Heart right ventricle (tissue), 16 donors: ENCODE data around the gene BNIP1. TPM values are rescaled to one million over a fixed set of nuclear protein-coding genes. Genes with fewer than 3 reads are reported as not detected.

Experiments used
- ATAC-seq, 8 donors: fragments of 200-7000 bp; cut with Tn5 transposase; one replicate each; pipeline ENCODE4 v1.9.1; 2020; ENCODE audit warnings: mild to moderate bottlenecking in 8 of 8, moderate library complexity in 8 of 8, moderate number of reproducible peaks in 1 of 8
- DNase-seq, 2 donors: peaks; one replicate each; pipeline ENCODE4 v3.0.0-alpha.2; 2020
- H3K27ac ChIP-seq, 10 donors: fragments of 200-600 bp; sonication (generic) in 2 of 10; one replicate each; pipeline versions ENCODE4 v1.5.0 to v1.8.0; 2020 to 2022; ENCODE audit warnings: mild to moderate bottlenecking in 3 of 10
- H3K27me3 ChIP-seq, 7 donors: fragments of 200-600 bp; one replicate each; pipeline ENCODE4 v1.8.0; 2021 to 2022; ENCODE audit warnings: mild to moderate bottlenecking in 2 of 7
- H3K36me3 ChIP-seq, 9 donors: fragments of 200-600 bp; sonication (generic) in 1 of 9; one replicate each; pipeline versions ENCODE4 v1.5.0 to v1.8.0; 2020 to 2022; ENCODE audit warnings: mild to moderate bottlenecking in 2 of 9
- H3K4me1 ChIP-seq, 9 donors: fragments of 200-600 bp; sonication (generic) in 1 of 9; one replicate each; pipeline versions ENCODE4 v1.5.0 to v1.8.0; 2020 to 2022; ENCODE audit warnings: mild to moderate bottlenecking in 4 of 9
- H3K4me3 ChIP-seq, 10 donors: fragments of 200-600 bp; sonication (generic) in 2 of 10; one replicate each; pipeline versions ENCODE4 v1.5.0 to v1.8.0; 2020 to 2022; ENCODE audit warnings: mild to moderate bottlenecking in 7 of 10, moderate library complexity in 2 of 10
- H3K9me3 ChIP-seq, 11 donors: fragments of 200-600 bp in 10 of 11; sonication (generic) in 2 of 11; one replicate each; pipeline versions ENCODE4 v1.5.0 to v1.8.0; 2013 to 2022; ENCODE audit warnings: mild to moderate bottlenecking in 2 of 11, control low read depth in 1 of 11, moderate library complexity in 1 of 11
- WGBS, 2 donors: extraction: QIAGEN DNeasy Blood & Tissue Kit; methylation state at CpG; one replicate each; pipeline ENCODE4 v1.1.7; 2013; ENCODE audit warnings: inconsistent platforms in 1 of 2; 5-methylcytosine and 5-hydroxymethylcytosine counted together
- intact Hi-C, 10 donors: fragments of 100-400 bp; cut with DNase I; formaldehyde crosslinking; loops; one replicate each; pipeline versions ENCODE4 v1.11.1 to v1.14.2; 2022
- polyA plus RNA-seq, 2 donors: library from polyadenylated mRNA; stranded (reverse); fragments of 200-250 nt; gene quantifications; one replicate each; pipeline ENCODE4 v1.2.3, GENCODE V29; 2013
- total RNA-seq, 10 donors: library from RNA; stranded (reverse); fragmentation: NEBNext Ultra II Directional in 3 of 10; extraction: Animal tissue kit (Norgen Biotek cat#: 25700) in 3 of 10; gene quantifications; one replicate each; pipeline versions ENCODE4 v1.2.1 to v1.2.4, GENCODE V29; 2021 to 2023
- TF ChIP-seq, protein P1 (sequence below), 9 donors: fragments of 200-600 bp; sonication (generic) in 2 of 9; IDR thresholded peaks; one replicate each; pipeline versions ENCODE4 v1.5.0 to v1.8.0; 2021 to 2022; ENCODE audit warnings: antibody characterized with exemption in 9 of 9, mild to moderate bottlenecking in 5 of 9, moderate library complexity in 1 of 9
- donor health status: Arrhythmogenic right ventricular cardiomyopathy.
- donor health status: ischemic (EF 13 %, LVEDD 7.1; RV severe dilation, severe dysfunction).
- donor health status: healthy with polysubstance abuse.
- donor health status: DM: no; HTN: yes; CAD: no.
- donor health status: DM: no; HTN: no; CAD: no.
- donor health status: ischemic (EF 25% LVEDD 6.9; RV normal size, moderate dysfunction).
- donor health status: ischemic (EF 25% LVEDD 5.7; RV mildly dilated, moderate dysfunction).
- donor health status: healthy.
- donor health status: DM: yes; HTN: yes; CAD: no.
- donor health status: Ischemic cardiomyopathy.
- donor health status: ischemic (EF 35%, LVEDD 5.7; RV mildly dilated, moderate dysfunction).
- donor health status: nonischemic (EF 11% LVEDD 7.7; RV severe dilation, severe dysfunction).
- donor health status: DM: yes; HTN: yes; CAD: no.
- donor health status: PGD.
- donor health status: ischemic (EF 29% LVEDD 5.4; RV normal size, mild dysfunction).
- donor health status: nonischemic (EF 23%, LVEDD 6.1; RV moderate dilation, normal function).

BNIP1 gene
- total and polyA plus RNA-seq, 12 donors: 8.5 to 15.9 (median 10.4) TPM

DNA sequence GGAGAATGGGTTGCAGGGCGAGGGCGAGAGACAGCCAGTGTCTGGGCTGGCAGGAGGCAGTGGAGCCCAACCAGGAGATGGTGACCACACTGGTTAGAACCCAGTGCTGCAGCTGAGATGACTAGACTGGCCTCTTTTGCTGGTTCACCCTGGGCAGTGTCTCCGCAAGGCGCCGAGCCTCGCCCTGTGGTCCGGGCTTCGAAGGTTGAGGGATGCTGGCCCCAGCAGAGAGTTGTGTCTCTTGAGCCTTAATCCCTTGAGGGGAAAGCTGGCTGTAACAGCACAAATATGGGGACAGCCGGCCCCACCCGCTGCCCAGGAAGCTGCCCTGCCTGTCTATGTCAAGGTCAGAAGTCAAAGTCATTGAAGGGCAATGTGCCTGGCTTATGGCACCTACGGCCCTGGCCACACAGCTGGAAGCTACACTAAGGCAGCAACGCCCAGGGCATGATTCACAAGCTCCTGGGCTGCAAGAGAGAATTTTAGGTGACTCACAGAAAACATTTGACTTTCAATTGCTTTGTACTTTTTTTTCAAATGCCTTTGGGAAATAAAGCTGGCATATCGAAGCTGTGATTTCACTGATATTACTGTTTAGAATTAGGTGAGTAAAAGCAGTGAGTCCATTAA, 57.4 kb downstream of the BNIP1 start:
- H3K27me3 ChIP-seq: peaks cover 0 to 26% (median 15%) of the 10 kb centered on the region in 7 donors
- no peak overlapping the region for H3K4me3 ChIP-seq
- no peak for ATAC-seq
- no peak overlapping the region for H3K27ac ChIP-seq
- TF ChIP-seq, protein P1, sequence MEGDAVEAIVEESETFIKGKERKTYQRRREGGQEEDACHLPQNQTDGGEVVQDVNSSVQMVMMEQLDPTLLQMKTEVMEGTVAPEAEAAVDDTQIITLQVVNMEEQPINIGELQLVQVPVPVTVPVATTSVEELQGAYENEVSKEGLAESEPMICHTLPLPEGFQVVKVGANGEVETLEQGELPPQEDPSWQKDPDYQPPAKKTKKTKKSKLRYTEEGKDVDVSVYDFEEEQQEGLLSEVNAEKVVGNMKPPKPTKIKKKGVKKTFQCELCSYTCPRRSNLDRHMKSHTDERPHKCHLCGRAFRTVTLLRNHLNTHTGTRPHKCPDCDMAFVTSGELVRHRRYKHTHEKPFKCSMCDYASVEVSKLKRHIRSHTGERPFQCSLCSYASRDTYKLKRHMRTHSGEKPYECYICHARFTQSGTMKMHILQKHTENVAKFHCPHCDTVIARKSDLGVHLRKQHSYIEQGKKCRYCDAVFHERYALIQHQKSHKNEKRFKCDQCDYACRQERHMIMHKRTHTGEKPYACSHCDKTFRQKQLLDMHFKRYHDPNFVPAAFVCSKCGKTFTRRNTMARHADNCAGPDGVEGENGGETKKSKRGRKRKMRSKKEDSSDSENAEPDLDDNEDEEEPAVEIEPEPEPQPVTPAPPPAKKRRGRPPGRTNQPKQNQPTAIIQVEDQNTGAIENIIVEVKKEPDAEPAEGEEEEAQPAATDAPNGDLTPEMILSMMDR (IDR thresholded peaks at IDR 0.05): no peak
- DNase-seq: no peak
- H3K9me3 ChIP-seq: peaks cover 0 to 17% (median 7%) of the 10 kb centered on the region in 11 donors
- intact Hi-C loops: loop anchor here in 2 of 10 donors (5.0 to 10.0 kb wide), 3 partner anchors 34 to 224 kb away; partner anchors contain the start of gene ATP6V0E1 (in 1 of the 2)
- peaks cover 0 to 9% (median 0%) of the 10 kb centered on the region in 9 donors for H3K4me1 ChIP-seq
- H3K36me3 ChIP-seq: no peaks in the 10 kb centered on the region
- WGBS, 2 donors: 82 to 84% methylated on average over 13 of the region's 13 CpGs

DNA sequence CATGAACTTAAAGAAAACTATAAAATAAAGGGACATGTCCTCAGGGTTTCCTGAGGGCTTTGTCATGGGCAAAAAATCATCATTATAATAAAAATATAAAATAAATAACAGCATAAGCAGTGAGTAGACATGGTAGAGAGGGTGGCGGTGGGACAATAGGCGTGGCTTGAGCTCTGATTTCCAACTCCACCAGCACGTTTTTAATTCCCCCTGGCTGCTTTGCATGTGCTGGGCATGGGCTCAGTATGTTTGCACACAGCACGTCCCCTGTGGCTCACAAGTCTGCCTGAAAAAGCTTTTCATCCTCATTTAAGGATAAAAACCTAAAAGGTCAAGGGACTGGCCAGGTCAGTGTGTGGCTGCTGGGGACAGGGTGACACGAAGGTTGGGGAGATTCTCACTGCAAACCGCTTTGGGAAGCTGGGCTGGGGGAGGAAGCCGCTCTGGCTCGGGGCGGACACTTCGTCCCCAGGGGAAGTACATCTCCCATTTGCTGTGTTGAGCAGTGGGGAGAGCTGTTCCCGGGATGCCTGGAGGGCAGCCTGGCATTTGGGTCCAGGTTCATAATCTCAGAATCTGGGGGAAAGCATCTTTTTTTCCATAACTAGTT, 58.0 kb downstream of the BNIP1 start:
- no peak for DNase-seq
- peaks cover 0 to 9% (median 0%) of the 10 kb centered on the region in 9 donors for H3K4me1 ChIP-seq
- peaks cover 0 to 17% (median 7%) of the 10 kb centered on the region in 11 donors for H3K9me3 ChIP-seq
- H3K27me3 ChIP-seq: peaks cover 0 to 27% (median 15%) of the 10 kb centered on the region in 7 donors
- no peak overlapping the region for H3K27ac ChIP-seq
- ATAC-seq: no peak
- no peak overlapping the region for H3K4me3 ChIP-seq
- no peaks in the 10 kb centered on the region for H3K36me3 ChIP-seq
- intact Hi-C loops: loop anchor here in 2 of 10 donors (5.0 to 10.0 kb wide), 3 partner anchors 35 to 225 kb away; partner anchors contain the start of gene ATP6V0E1 (in 1 of the 2)
- 35 to 51% methylated on average over 11 of the region's 11 CpGs for WGBS, 2 donors
- TF ChIP-seq, protein P1 (IDR thresholded peaks at IDR 0.05): no peak

DNA sequence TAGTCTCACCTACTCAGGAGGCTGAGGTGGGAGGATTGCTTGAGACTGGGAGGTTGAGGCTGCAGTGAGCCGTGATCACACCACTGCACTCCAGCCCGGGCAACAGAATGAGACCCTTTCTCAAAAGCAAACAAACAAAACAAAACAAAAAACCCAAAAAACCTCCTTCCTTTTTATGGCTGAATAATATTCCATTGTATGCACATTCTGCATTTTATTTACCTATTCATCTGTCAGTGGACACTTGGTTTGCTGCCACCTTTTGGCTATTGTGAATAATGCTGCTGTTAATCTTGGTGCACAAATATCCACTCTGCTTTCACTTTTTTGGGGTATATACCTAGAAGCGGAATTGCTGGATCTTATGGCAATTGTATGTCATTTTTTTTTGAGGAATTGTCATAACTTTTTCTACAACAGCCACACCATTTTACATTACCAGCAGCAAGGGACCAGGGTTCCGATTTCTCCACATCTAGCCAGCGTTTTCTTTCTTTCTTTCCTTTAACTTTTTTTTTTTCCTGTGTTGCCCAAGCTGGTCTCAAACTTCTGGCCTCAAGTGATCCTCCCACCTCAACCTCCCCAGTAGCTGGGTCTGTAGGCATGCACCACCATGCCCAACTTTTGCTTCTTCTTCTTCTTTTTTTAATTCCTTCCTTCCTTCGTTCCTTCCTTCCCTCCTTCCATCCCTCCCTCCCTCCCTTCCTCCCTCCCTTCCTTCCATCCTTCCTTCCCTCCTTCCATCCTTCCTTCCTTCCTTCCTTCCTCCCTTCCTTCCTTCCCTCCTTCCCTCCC, 60.1 kb downstream of the BNIP1 start:
- Histone ChIP-seq H3K27me3 (peaks cover 0 to 27% (median 15%) of the 10 kb centered on the region in 7 donors), H3K36me3 (no peaks in the 10 kb centered on the region), H3K4me3 (no peak overlapping the region), H3K27ac (no peak overlapping the region), H3K9me3 (peaks cover 0 to 14% (median 6%) of the 10 kb centered on the region in 11 donors), H3K4me1 (no peaks in the 10 kb centered on the region)
- intact Hi-C loops: loop anchor here in 2 of 10 donors (5.0 to 10.0 kb wide), 3 partner anchors 37 to 227 kb away; partner anchors contain the start of gene ATP6V0E1 (in 1 of the 2)
- TF ChIP-seq, protein P1 (IDR thresholded peaks at IDR 0.05): peak; percentile 9 to 66 (median 48)
- no peak for DNase-seq
- no peak for ATAC-seq
- WGBS, 2 donors: 91 to 93% methylated on average over 6 of the region's 6 CpGs

DNA sequence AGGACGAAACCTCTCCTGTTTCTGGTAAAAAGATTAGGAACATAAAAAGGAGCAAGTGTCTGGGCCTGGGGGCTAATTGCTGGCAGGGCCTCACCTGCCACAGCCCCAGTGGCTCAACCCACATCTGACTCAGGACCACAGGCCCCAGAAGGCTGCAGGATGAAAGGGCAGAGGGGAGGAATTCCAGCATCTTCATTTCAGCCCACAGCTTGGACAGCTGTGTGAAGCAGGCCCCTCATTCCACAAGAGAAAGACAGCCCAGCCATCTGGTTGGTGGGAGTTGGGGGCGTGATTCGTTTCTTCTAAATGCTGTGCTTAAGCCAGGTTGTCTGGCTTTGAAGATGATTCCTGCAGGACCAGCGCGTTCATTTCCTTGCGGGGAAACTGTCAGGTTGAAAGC, 61.6 kb downstream of the BNIP1 start:
- DNase-seq (no peak), ATAC-seq (no peak)
- Histone ChIP-seq H3K9me3 (no peaks in the 10 kb centered on the region), H3K4me3 (no peak overlapping the region), H3K27ac (no peak overlapping the region), H3K27me3 (peaks cover 0 to 27% (median 13%) of the 10 kb centered on the region in 7 donors), H3K4me1 (no peaks in the 10 kb centered on the region), H3K36me3 (no peaks in the 10 kb centered on the region)
- intact Hi-C loops: loop anchor here in 2 of 10 donors (5.0 to 10.0 kb wide), 2 partner anchors 221 to 499 kb away; partner anchors contain the start of gene ATP6V0E1 (in 1 of the 2)
- TF ChIP-seq, protein P1 (IDR thresholded peaks at IDR 0.05): no peak
- 67 to 77% methylated on average over 6 of the region's 6 CpGs for WGBS, 2 donors
